ENCODE results near the gene KDR. TPM values are rescaled to one million over a fixed set of nuclear protein-coding genes. Genes with fewer than 3 reads are reported as not detected.

The KDR gene
- total RNA-seq, 2 experiments from 2014 or later = not detected

DNA sequence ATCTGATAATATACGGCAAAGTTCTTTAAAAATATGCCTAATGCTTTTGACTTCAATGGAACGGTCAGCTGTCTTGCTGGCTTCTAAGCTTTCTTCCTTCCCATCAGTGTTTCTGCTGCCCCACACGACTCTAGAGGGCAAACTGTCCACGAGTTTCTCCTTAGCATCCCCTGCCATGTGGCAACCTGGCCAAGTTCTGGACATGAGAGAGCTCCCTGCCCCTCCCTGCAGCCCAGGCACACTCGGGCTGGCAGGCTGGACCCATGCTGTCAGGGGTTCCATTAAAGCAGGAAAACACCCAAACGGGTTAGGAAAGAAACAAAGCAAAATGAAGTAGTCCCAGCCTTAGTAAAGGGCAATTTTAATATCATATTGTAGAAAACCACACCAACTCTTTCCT, 38.8 kb downstream of the KDR start:
- no peaks in the 10 kb centered on the region for H3K9me2 ChIP-seq (ENCODE audit: insufficient read depth, low read length)
- intact Hi-C loops (cut with micrococcal nuclease; ENCODE audit: unreplicated experiment) = no loop called here
- no peaks in the 10 kb centered on the region for H3K36me3 ChIP-seq (ENCODE audit: insufficient read depth, low read length)
- H3K9me3 ChIP-seq (ENCODE audit: low read length) = no peaks in the 10 kb centered on the region
- H3K79me2 ChIP-seq (ENCODE audit: insufficient read depth, low read depth, low read length) = no peaks in the 10 kb centered on the region
- no peak for DNase-seq (ENCODE audit: low spot score)
- ChIA-PET CTCF (ENCODE audit: unreplicated experiment) (no interaction called here), POLR2A (interaction anchor here (0.6 kb wide), 1 partner anchor 603 kb away, joined by 3 read pairs; no protein-coding TSS in a partner anchor)
- H3K27ac ChIP-seq (ENCODE audit: low read depth, low read length, poor library complexity, severe bottlenecking) = no peak overlapping the region
- TF ChIP-seq, protein P1, sequence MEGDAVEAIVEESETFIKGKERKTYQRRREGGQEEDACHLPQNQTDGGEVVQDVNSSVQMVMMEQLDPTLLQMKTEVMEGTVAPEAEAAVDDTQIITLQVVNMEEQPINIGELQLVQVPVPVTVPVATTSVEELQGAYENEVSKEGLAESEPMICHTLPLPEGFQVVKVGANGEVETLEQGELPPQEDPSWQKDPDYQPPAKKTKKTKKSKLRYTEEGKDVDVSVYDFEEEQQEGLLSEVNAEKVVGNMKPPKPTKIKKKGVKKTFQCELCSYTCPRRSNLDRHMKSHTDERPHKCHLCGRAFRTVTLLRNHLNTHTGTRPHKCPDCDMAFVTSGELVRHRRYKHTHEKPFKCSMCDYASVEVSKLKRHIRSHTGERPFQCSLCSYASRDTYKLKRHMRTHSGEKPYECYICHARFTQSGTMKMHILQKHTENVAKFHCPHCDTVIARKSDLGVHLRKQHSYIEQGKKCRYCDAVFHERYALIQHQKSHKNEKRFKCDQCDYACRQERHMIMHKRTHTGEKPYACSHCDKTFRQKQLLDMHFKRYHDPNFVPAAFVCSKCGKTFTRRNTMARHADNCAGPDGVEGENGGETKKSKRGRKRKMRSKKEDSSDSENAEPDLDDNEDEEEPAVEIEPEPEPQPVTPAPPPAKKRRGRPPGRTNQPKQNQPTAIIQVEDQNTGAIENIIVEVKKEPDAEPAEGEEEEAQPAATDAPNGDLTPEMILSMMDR (conservative IDR thresholded peaks at IDR 0.05; ENCODE audit: low read length) = no peak
- no peak for TF ChIP-seq EZH2phosphoT487 (IDR thresholded peaks at IDR 0.05; ENCODE audit: borderline replicate concordance, low read depth, low read length)
- no peaks in the 10 kb centered on the region for H4K20me1 ChIP-seq (ENCODE audit: insufficient read depth, low read length)
- H3K4me2 ChIP-seq (ENCODE audit: low read length) = no peak overlapping the region
- no peaks in the 10 kb centered on the region for H3K4me1 ChIP-seq (ENCODE audit: insufficient read depth, low read length, poor library complexity, severe bottlenecking)
- BruUV-seq (replicated peaks) = no TSS peak
- H3K4me3 ChIP-seq (ENCODE audit: low read depth, low read length, poor library complexity, severe bottlenecking) = no peak overlapping the region
- H2AFZ ChIP-seq (ENCODE audit: low read length) = no peak overlapping the region

DNA sequence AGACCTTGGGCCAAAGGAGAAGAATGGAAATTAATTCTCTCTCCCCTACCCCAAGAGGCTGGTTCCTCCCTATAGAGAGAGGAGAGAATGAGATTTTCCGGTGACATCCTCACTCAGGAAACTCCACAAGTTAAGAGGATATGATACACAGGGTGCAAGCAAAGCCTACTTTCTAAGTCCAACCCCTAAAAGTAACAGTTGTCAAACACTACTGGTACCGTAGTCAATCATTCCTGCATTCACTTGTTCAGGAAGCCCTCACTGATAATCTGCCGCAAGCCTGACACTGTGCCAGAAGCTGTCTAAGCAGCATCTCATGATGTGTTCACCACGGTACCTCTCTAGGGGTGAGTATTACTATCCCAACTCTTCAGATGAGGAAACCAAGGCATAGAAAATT, 41.7 kb downstream of the KDR start:
- H3K79me2 ChIP-seq (ENCODE audit: insufficient read depth, low read depth, low read length) = no peaks in the 10 kb centered on the region
- H4K20me1 ChIP-seq (ENCODE audit: insufficient read depth, low read length) = no peaks in the 10 kb centered on the region
- no peaks in the 10 kb centered on the region for H3K4me1 ChIP-seq (ENCODE audit: insufficient read depth, low read length, poor library complexity, severe bottlenecking)
- no peak overlapping the region for H3K27ac ChIP-seq (ENCODE audit: low read depth, low read length, poor library complexity, severe bottlenecking)
- no peak overlapping the region for H3K4me3 ChIP-seq (ENCODE audit: low read depth, low read length, poor library complexity, severe bottlenecking)
- DNase-seq (ENCODE audit: low spot score) = no peak
- H3K36me3 ChIP-seq (ENCODE audit: insufficient read depth, low read length) = no peaks in the 10 kb centered on the region
- H3K9me3 ChIP-seq (ENCODE audit: low read length) = no peaks in the 10 kb centered on the region
- BruUV-seq (replicated peaks) = no TSS peak
- no peaks in the 10 kb centered on the region for H3K9me2 ChIP-seq (ENCODE audit: insufficient read depth, low read length)
- ChIA-PET POLR2A (no interaction called here), CTCF (ENCODE audit: unreplicated experiment) (no interaction called here)
- TF ChIP-seq EZH2phosphoT487 (IDR thresholded peaks at IDR 0.05; ENCODE audit: borderline replicate concordance, low read depth, low read length) = no peak
- TF ChIP-seq, protein P1 (conservative IDR thresholded peaks at IDR 0.05; ENCODE audit: low read length) = no peak
- no peak overlapping the region for H3K4me2 ChIP-seq (ENCODE audit: low read length)
- no peak overlapping the region for H2AFZ ChIP-seq (ENCODE audit: low read length)
- intact Hi-C loops (cut with micrococcal nuclease; ENCODE audit: unreplicated experiment) = no loop called here

DNA sequence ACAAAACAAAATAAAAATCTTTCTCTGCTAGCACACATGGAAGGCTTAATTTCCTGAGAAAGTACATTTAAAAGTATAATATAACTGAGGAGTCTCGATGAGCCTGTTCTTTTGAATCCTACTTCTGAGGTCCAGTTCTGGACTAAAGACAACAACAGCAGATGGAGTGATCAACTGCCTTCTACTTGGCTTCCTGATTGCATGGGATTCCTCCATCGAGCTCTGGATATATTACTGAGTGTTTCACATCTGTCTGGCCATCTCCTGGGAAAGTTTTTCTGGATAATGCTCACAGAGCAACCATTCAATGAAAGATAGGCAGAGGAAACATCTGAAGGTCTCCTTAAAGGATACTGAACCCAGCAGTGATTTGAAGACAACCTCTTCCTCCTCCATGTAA, 42.6 kb downstream of the KDR start:
- intact Hi-C loops (cut with micrococcal nuclease; ENCODE audit: unreplicated experiment) = no loop called here
- POLR2A ChIA-PET = no interaction called here
- no TSS peak for BruUV-seq (replicated peaks)
- CTCF ChIA-PET (ENCODE audit: unreplicated experiment) = no interaction called here
- no peak overlapping the region for H3K4me2 ChIP-seq (ENCODE audit: low read length)
- TF ChIP-seq EZH2phosphoT487 (IDR thresholded peaks at IDR 0.05; ENCODE audit: borderline replicate concordance, low read depth, low read length) = no peak
- no peaks in the 10 kb centered on the region for H3K9me2 ChIP-seq (ENCODE audit: insufficient read depth, low read length)
- H2AFZ ChIP-seq (ENCODE audit: low read length) = no peak overlapping the region
- no peaks in the 10 kb centered on the region for H3K36me3 ChIP-seq (ENCODE audit: insufficient read depth, low read length)
- H3K4me3 ChIP-seq (ENCODE audit: low read depth, low read length, poor library complexity, severe bottlenecking) = no peak overlapping the region
- no peaks in the 10 kb centered on the region for H3K9me3 ChIP-seq (ENCODE audit: low read length)
- H3K4me1 ChIP-seq (ENCODE audit: insufficient read depth, low read length, poor library complexity, severe bottlenecking) = no peaks in the 10 kb centered on the region
- DNase-seq (ENCODE audit: low spot score) = no peak
- H3K79me2 ChIP-seq (ENCODE audit: insufficient read depth, low read depth, low read length) = no peaks in the 10 kb centered on the region
- no peak overlapping the region for H3K27ac ChIP-seq (ENCODE audit: low read depth, low read length, poor library complexity, severe bottlenecking)
- H4K20me1 ChIP-seq (ENCODE audit: insufficient read depth, low read length) = no peaks in the 10 kb centered on the region

Measured in OCI-LY7 (cell line).